Left forelimb (tissue), 1 donor: ENCODE results near the gene SOCS1.
"Not testable (repeated sequence)": the region's sequence is repeated elsewhere in the genome, so short reads cannot be mapped to it uniquely, and the experiment has no call there.

Experiments used
- DNase-seq: peaks from one replicate; pipeline ENCODE4 v3.0.0-alpha.2; 2018; ENCODE audit warnings: low spot score

SOCS1 gene

GRCh38 chr16:11224894-11225676 lies 30.9 kb downstream of the SOCS1 start:
- DNase-seq: no peak

- DNase-seq: no peak
Measured at GRCh38 chr16:11224096-11224893, 31.7 kb downstream of the SOCS1 start.

- not testable (repeated sequence) for DNase-seq
Measured at GRCh38 chr16:11220507-11220906, 35.5 kb downstream of the SOCS1 start.

GRCh38 chr16:11219178-11219577 lies 36.8 kb downstream of the SOCS1 start:
- no peak for DNase-seq

- no peak for DNase-seq
Measured at GRCh38 chr16:11218604-11218962, 37.4 kb downstream of the SOCS1 start.

- no peak for DNase-seq
Measured at GRCh38 chr16:11217651-11218603, 38.1 kb downstream of the SOCS1 start.

- no peak for DNase-seq
Measured at GRCh38 chr16:11215935-11216556, 40.0 kb downstream of the SOCS1 start.

GRCh38 chr16:11213799-11214198 lies 42.2 kb downstream of the SOCS1 start:
- no peak for DNase-seq

- no peak for DNase-seq
Measured at GRCh38 chr16:11213373-11213772, 42.6 kb downstream of the SOCS1 start.

- no peak for DNase-seq
Measured at GRCh38 chr16:11212798-11213196, 43.2 kb downstream of the SOCS1 start.

- DNase-seq: no peak
Measured at GRCh38 chr16:11211977-11212797, 43.8 kb downstream of the SOCS1 start.

- no peak for DNase-seq
Measured at GRCh38 chr16:11211061-11211976, 44.7 kb downstream of the SOCS1 start.

GRCh38 chr16:11210260-11210659 lies 45.7 kb downstream of the SOCS1 start:
- DNase-seq: no peak

GRCh38 chr16:11208916-11209665 lies 46.9 kb downstream of the SOCS1 start:
- DNase-seq: no peak

- no peak for DNase-seq
Measured at GRCh38 chr16:11207646-11208045, 48.4 kb downstream of the SOCS1 start.

GRCh38 chr16:11205754-11206581 lies 50.0 kb downstream of the SOCS1 start:
- DNase-seq: no peak

- DNase-seq: no peak
Measured at GRCh38 chr16:11205065-11205699, 50.8 kb downstream of the SOCS1 start.
